ENCODE results near the gene UBE3B. TPM values are rescaled to one million over a fixed set of nuclear protein-coding genes. Genes with fewer than 3 reads are reported as not detected.

The UBE3B gene
- total and polyA plus RNA-seq, 2 donors (not counting 1 experiment from before 2014, with no cell fraction given) = 27.2 to 52.1 TPM

DNA sequence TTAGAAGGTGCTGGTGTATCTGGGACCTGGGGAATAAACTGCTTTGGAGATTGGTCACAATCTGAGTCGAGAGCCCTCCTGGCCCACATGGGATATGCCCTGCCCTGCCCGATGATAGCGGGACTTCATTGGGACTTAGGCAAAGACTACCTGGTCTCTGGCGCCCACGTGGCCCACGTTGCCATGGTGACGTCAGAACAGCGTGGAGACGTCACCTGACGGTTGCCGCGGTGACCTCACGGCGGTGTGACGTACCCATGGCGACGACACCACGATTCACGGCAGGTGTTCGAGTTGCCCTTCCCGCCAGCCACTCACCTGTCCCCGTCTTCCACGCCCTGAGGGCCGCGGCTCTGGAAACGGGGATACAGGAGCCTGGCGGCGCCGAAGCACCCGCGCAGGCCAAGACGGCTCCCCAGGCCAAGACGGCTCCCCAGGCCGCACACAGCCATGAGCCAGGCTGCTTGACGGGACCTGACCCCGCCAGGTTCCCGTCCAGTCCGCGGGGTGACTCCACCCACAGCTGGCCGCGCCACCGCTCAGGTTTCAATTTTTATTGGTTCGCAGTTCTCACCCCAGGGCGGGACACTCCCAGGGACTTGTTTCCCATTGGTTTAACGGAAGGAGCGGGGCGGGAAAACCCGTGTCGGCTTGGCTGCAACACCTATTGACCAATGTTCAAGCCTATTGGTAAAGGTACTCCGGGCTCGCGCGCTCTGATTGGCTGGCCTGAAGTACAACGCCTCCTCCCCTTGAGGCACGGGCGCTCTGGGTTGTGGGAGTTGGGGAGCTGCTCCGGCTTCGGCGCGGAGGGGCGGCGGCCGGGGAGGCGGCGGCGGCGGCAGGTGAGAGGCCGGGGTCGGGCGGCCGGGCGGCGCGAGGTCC is 95.8 kb downstream of the UBE3B start, which contains the start of the genes MMAB and MVK:
Gene MMAB, minus strand, starts transcription at position 476 of the 885 bp plus-strand sequence. Its CDS starts 24 bp downstream, at position 452.
Gene MVK, plus strand, starts transcription at position 766 of the 885 bp plus-strand sequence. CDS start 1,029 bp downstream, outside the sequence.
- POLR2A ChIA-PET = interaction anchor here (0.8 kb wide), 1 partner anchor 141 kb away, joined by 3 read pairs; the partner anchor contains the start of gene FAM222A
- H3K4me3 ChIP-seq (ENCODE audit: control extremely low read depth in 1 of 5, extremely low read depth in 1 of 5, insufficient read depth in 1 of 5, low read depth in 2 of 5, low read length in 4 of 5) = peak within 1 kb of the TSS; percentile 44 to 87 (median 72)
- 1% methylated on average over 73 of the region's 74 CpGs for WGBS (ENCODE audit: insufficient coverage)
- H3K9ac ChIP-seq (ENCODE audit: low read length) = peak within 1 kb of the TSS; percentile 88
- peaks cover 0 to 21% of the 10 kb centered on the region in 2 experiments for H3K36me3 ChIP-seq (replicated peaks in 1 of 2; ENCODE audit: control extremely low read depth in 1 of 2, control insufficient read depth in 1 of 2, extremely low read depth in 1 of 2, insufficient read depth in 2 of 2, low read length in 1 of 2)
- ATAC-seq (ENCODE audit: low read depth) = peak; percentile 96
- H3K4me2 ChIP-seq (replicated peaks; ENCODE audit: low read depth, low read length, poor library complexity, severe bottlenecking) = peak within 1 kb of the TSS; percentile 80
- H2AFZ ChIP-seq (ENCODE audit: insufficient read depth, low read depth, low read length, poor library complexity, severe bottlenecking) = peak within 1 kb of the TSS; percentile 85
- TF ChIP-seq, protein P1, sequence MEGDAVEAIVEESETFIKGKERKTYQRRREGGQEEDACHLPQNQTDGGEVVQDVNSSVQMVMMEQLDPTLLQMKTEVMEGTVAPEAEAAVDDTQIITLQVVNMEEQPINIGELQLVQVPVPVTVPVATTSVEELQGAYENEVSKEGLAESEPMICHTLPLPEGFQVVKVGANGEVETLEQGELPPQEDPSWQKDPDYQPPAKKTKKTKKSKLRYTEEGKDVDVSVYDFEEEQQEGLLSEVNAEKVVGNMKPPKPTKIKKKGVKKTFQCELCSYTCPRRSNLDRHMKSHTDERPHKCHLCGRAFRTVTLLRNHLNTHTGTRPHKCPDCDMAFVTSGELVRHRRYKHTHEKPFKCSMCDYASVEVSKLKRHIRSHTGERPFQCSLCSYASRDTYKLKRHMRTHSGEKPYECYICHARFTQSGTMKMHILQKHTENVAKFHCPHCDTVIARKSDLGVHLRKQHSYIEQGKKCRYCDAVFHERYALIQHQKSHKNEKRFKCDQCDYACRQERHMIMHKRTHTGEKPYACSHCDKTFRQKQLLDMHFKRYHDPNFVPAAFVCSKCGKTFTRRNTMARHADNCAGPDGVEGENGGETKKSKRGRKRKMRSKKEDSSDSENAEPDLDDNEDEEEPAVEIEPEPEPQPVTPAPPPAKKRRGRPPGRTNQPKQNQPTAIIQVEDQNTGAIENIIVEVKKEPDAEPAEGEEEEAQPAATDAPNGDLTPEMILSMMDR (IDR thresholded peaks at IDR 0.05) = no peak
- TF ChIP-seq EZH2 (IDR thresholded peaks at IDR 0.05; ENCODE audit: borderline replicate concordance, insufficient read depth, low read depth, low read length, poor library complexity, severe bottlenecking) = no peak
- peak; percentile 99 for DNase-seq
- H3K9me3 ChIP-seq (ENCODE audit: control extremely low read depth in 1 of 3, control insufficient read depth in 2 of 3, insufficient read depth in 1 of 3, low read length in 2 of 3) = no peaks in the 10 kb centered on the region
- H4K20me1 ChIP-seq (ENCODE audit: control insufficient read depth, insufficient read depth, low read length, poor library complexity, severe bottlenecking) = no peaks in the 10 kb centered on the region
- intact Hi-C loops (cut with micrococcal nuclease) = loop anchor here (1.0 kb wide), 2 partner anchors 96 to 307 kb away; partner anchors contain the start of genes GLTP, KCTD10 and UBE3B
- Mint-ChIP-seq H3K27me3 (no peaks in the 10 kb centered on the region), H3K27ac (peak within 1 kb of the TSS; percentile 94), H3K9me3 (ENCODE audit: insufficient read depth) (no peaks in the 10 kb centered on the region), H3K4me1 (peaks cover 29% of the 10 kb centered on the region), H3K4me3 (peak within 1 kb of the TSS; percentile 96)
- peaks cover 14 to 23% of the 10 kb centered on the region in 2 donors for H3K4me1 ChIP-seq (ENCODE audit: control insufficient read depth in 2 of 2, insufficient read depth in 2 of 2, low read length in 2 of 2)
- CTCF ChIA-PET = interaction anchor here (0.7 to 2.1 kb wide), 6 partner anchors 8 to 231 kb away, joined by 3 to 7 read pairs (median 4); no protein-coding TSS in a partner anchor
- no peaks in the 10 kb centered on the region for H3K27me3 ChIP-seq (replicated peaks in 1 of 4; ENCODE audit: control extremely low read depth in 1 of 4, control insufficient read depth in 3 of 4, insufficient read depth in 4 of 4, low read length in 3 of 4)
- peak within 1 kb of the TSS; percentile 89 to 98 for H3K27ac ChIP-seq (ENCODE audit: low read length in 2 of 2)
- H3K79me2 ChIP-seq (ENCODE audit: control insufficient read depth, insufficient read depth, low read length) = peaks cover 8% of the 10 kb centered on the region

All from B cell (primary cell).